ENCODE data around the gene RNF225. TPM values are rescaled to one million over a fixed set of nuclear protein-coding genes. Genes with fewer than 3 reads are reported as not detected.
A peak's percentile ranks its signal among the peaks of the same experiment; 100 is the strongest.

The RNF225 gene
- total and polyA plus RNA-seq, 2 of the 13 experiments (the other 11 are each of a cell fraction or from before 2014, with no cell fraction given), result not detected

- TF ChIP-seq SP140L (CRISPR knock-in tag; IDR thresholded peaks at IDR 0.05; ENCODE audit: borderline replicate concordance), result no peak
- TF ChIP-seq PAXIP1 (CRISPR knock-in tag; conservative IDR thresholded peaks at IDR 0.05), result 0 out of 2 replicates have a peak, but pooled peaks have one; percentile 0
- no peak for TF ChIP-seq CENPBD1 (CRISPR knock-in tag; IDR thresholded peaks at IDR 0.05; ENCODE audit: borderline replicate concordance, low read depth)
- TF ChIP-seq CEBPB (IDR thresholded peaks at IDR 0.05; ENCODE audit: borderline replicate concordance, low read depth, low read length), result no peak
- TF ChIP-seq TEAD3 (CRISPR knock-in tag; optimal IDR thresholded peaks at IDR 0.05; ENCODE audit: borderline replicate concordance), result peak; percentile 21
- TF ChIP-seq SETDB1 (CRISPR knock-in tag; IDR thresholded peaks at IDR 0.05; ENCODE audit: borderline replicate concordance), result no peak
- no peak for TF ChIP-seq CHCHD3 (CRISPR knock-in tag; IDR thresholded peaks at IDR 0.05)
- TF ChIP-seq POLR2AphosphoS5 (IDR thresholded peaks at IDR 0.05; ENCODE audit: low read depth, low read length), result no peak
- TF ChIP-seq ZSCAN20 (CRISPR knock-in tag; IDR thresholded peaks at IDR 0.05; ENCODE audit: borderline replicate concordance), result 0 out of 2 replicates have a peak, but pooled peaks have one; percentile 11
- no peak for TF ChIP-seq ZNF782 (CRISPR knock-in tag; IDR thresholded peaks at IDR 0.05; ENCODE audit: borderline replicate concordance)
- TF ChIP-seq HIC2 (CRISPR knock-in tag; IDR thresholded peaks at IDR 0.05; ENCODE audit: low read depth), result no peak
- 0 out of 2 replicates have a peak, but pooled peaks have one; percentile 25 for TF ChIP-seq TERF1 (CRISPR knock-in tag; IDR thresholded peaks at IDR 0.05)
- TF ChIP-seq REXO4 (CRISPR knock-in tag; IDR thresholded peaks at IDR 0.05; ENCODE audit: borderline replicate concordance), result peak; percentile 21; the same call in 1 of the 2 replicates
- peak; percentile 43; the same call in 1 of the 2 replicates for TF ChIP-seq CREB1 (IDR thresholded peaks at IDR 0.05)
- no peak for TF ChIP-seq CREB1 (CRISPR knock-in tag; IDR thresholded peaks at IDR 0.05)
- TF ChIP-seq HNF4G (IDR thresholded peaks at IDR 0.05; ENCODE audit: borderline replicate concordance, low read depth, low read length), result no peak
- peak; percentile 68; the same call in 1 of the 2 replicates for TF ChIP-seq HNF4G (CRISPR knock-in tag; IDR thresholded peaks at IDR 0.05; ENCODE audit: borderline replicate concordance, low read depth)
- no peak for TF ChIP-seq FOXA3 (CRISPR knock-in tag; IDR thresholded peaks at IDR 0.05)
- no peak for TF ChIP-seq ZNF766 (CRISPR knock-in tag; IDR thresholded peaks at IDR 0.05; ENCODE audit: borderline replicate concordance)
- no peak for TF ChIP-seq ELF1 (CRISPR knock-in tag; IDR thresholded peaks at IDR 0.05)
- no peak for TF ChIP-seq LCORL (IDR thresholded peaks at IDR 0.05)
- 0 out of 2 replicates have a peak, but pooled peaks have one; percentile 18 for TF ChIP-seq LCORL (CRISPR knock-in tag; IDR thresholded peaks at IDR 0.05)
- no peak for TF ChIP-seq NCOA2 (CRISPR knock-in tag; IDR thresholded peaks at IDR 0.05)
- no peak for TF ChIP-seq SRY (CRISPR knock-in tag; IDR thresholded peaks at IDR 0.05)
- no peak for TF ChIP-seq ZNF121 (CRISPR knock-in tag; IDR thresholded peaks at IDR 0.05)
- 0 out of 2 replicates have a peak, but pooled peaks have one; percentile 30 for TF ChIP-seq ZNF567 (CRISPR knock-in tag; IDR thresholded peaks at IDR 0.05; ENCODE audit: borderline replicate concordance)
Observed at GRCh38 chr19:58407658-58408151, 12.2 kb downstream of the RNF225 start (continued).
